OCI-LY7 (cell line): ENCODE measurements around the gene ITGA8.

ENCODE experiments used
- CTCF ChIP-seq: fragments of 200-600 bp; sonication (generic); conservative IDR thresholded peaks from 2 replicates; pipeline ENCODE4 v1.5.1; 2014; ENCODE audit warnings: mild to moderate bottlenecking, antibody characterized with exemption, low read length, moderate library complexity, mixed read lengths
- EZH2phosphoT487 ChIP-seq: fragments of 200-600 bp; sonication (generic); IDR thresholded peaks from 2 replicates; pipeline ENCODE4 v1.6.1; 2018; ENCODE audit warnings: low read depth, borderline replicate concordance, mild to moderate bottlenecking, mixed run types, antibody characterized with exemption, low read length, moderate library complexity, mixed read lengths

GRCh38 chr10:15720635-15721287 lies 1.0 kb upstream of the ITGA8 start:
- TF ChIP-seq CTCF (no peak), EZH2phosphoT487 (no peak)
